ENCODE data around the gene ZDHHC8. TPM values are rescaled to one million over a fixed set of nuclear protein-coding genes. Genes with fewer than 3 reads are reported as not detected.

ZDHHC8 gene
- total and polyA plus RNA-seq, 9 donors, result 13.7 to 52.8 (median 41.5) TPM

DNA sequence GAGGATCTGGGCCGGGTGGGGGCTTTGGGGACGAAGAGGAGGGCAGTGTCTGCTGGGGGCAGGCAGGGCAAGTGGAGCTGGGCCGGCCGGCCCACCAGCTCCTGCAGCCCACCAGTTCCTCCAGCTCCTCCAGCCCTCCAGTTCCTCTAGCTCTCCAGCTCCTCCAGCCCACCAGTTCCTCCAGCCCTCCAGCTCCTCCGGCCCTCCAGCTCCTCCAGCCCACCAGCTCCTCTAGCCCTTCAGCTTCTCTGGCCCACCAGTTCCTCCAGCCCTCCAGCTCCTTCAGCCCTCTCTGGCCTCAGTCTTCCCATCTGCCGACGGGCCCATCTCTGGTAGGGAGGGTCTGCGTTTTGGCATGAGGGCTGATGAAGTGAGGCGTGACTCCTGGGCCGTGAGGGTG lies 28.4 kb downstream of the ZDHHC8 start:
- H3K4me1 ChIP-seq (ENCODE audit: control insufficient read depth, insufficient read depth, low read length), result peaks cover 21% of the 10 kb centered on the region
- H3K27me3 ChIP-seq (ENCODE audit: control insufficient read depth, insufficient read depth, low read length), result no peaks in the 10 kb centered on the region
- WGBS (ENCODE audit: insufficient coverage), result 70% methylated on average over 6 of the region's 10 CpGs
- DNase-seq, result no peak
- no peak overlapping the region for H3K4me3 ChIP-seq (ENCODE audit: low read length)
- no peaks in the 10 kb centered on the region for H3K9me3 ChIP-seq (replicated peaks; ENCODE audit: control insufficient read depth, low read depth, low read length)
- no peak overlapping the region for H3K27ac ChIP-seq (ENCODE audit: low read length)
- H3K36me3 ChIP-seq (ENCODE audit: control insufficient read depth, insufficient read depth, low read length), result no peaks in the 10 kb centered on the region

DNA sequence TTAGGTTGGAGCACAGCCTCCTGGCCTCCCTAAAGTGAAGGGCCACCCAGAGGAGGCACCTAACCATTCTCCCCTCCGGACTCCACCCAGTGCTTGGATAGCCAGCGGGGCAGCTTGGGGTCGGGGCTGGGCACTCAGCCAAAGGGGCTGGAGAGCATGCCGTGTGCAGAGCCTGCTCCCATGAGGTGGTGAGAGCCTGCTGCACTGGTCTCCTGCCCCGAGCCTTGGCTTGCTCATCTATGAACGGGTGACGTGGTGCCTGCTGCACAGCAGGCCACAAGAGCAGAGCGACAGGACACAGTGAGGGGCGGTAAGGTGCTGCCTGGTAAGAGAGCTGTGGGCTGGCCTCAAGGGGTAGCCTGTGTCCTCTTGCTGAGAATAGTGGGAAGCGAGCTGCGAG lies 33.3 kb downstream of the ZDHHC8 start:
- DNase-seq, result no peak
- Histone ChIP-seq H3K36me3 (ENCODE audit: control insufficient read depth, insufficient read depth, low read length) (no peaks in the 10 kb centered on the region), H3K4me1 (ENCODE audit: control insufficient read depth, insufficient read depth, low read length) (no peaks in the 10 kb centered on the region), H3K27ac (ENCODE audit: low read length) (no peak overlapping the region), H3K9me3 (replicated peaks; ENCODE audit: control insufficient read depth, low read depth, low read length) (no peaks in the 10 kb centered on the region), H3K4me3 (ENCODE audit: low read length) (no peak overlapping the region), H3K27me3 (ENCODE audit: control insufficient read depth, insufficient read depth, low read length) (no peaks in the 10 kb centered on the region)
- WGBS (ENCODE audit: insufficient coverage), result 59% methylated on average over 10 of the region's 11 CpGs

DNA sequence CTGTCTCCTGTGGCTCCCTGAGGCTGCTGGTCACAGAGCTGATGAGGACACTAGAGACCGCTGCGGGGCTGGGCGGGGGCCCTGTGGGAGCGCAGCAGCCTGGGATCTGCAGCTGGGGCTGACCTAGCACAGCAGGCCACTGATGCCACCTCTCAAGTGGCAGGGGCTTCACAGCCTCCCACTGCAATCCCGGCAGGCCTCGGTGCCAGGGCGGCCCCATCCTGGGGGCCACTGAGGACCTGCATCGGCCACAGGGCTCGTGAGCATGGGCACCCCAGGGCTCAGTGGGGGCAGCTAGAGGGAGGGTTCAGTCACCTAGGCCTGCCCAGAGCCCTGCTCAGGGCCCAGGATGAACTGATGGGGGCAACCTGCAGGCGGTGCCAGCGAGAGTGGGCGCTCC lies 33.8 kb downstream of the ZDHHC8 start:
- H3K27me3 ChIP-seq (ENCODE audit: control insufficient read depth, insufficient read depth, low read length), result no peaks in the 10 kb centered on the region
- no peaks in the 10 kb centered on the region for H3K9me3 ChIP-seq (replicated peaks; ENCODE audit: control insufficient read depth, low read depth, low read length)
- no peak overlapping the region for H3K27ac ChIP-seq (ENCODE audit: low read length)
- no peaks in the 10 kb centered on the region for H3K4me1 ChIP-seq (ENCODE audit: control insufficient read depth, insufficient read depth, low read length)
- no peak overlapping the region for H3K4me3 ChIP-seq (ENCODE audit: low read length)
- no peak for DNase-seq
- H3K36me3 ChIP-seq (ENCODE audit: control insufficient read depth, insufficient read depth, low read length), result no peaks in the 10 kb centered on the region
- 86% methylated on average over 12 of the region's 12 CpGs for WGBS (ENCODE audit: insufficient coverage)

DNA sequence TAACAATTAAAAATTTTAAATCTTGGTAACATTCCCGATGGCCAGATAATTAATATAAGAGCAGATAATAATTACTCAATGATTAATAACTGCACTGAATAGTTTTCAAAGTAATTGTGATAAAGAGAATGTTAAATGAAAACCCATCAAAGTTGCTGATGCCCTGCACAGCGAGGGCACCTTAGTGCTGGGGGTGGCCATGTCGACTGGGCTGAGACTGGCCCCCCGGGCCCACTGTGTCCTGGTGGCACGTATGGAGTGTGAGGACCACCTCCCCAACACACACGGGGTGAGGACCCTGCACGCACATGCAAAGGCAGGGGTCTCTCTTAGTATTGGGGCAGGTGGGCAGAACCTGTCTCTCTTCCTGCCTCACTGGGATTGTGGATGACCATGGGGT lies 34.3 kb downstream of the ZDHHC8 start:
- Histone ChIP-seq H3K36me3 (ENCODE audit: control insufficient read depth, insufficient read depth, low read length) (no peaks in the 10 kb centered on the region), H3K9me3 (replicated peaks; ENCODE audit: control insufficient read depth, low read depth, low read length) (no peaks in the 10 kb centered on the region), H3K4me3 (ENCODE audit: low read length) (no peak overlapping the region), H3K27me3 (ENCODE audit: control insufficient read depth, insufficient read depth, low read length) (no peaks in the 10 kb centered on the region), H3K27ac (ENCODE audit: low read length) (no peak overlapping the region), H3K4me1 (ENCODE audit: control insufficient read depth, insufficient read depth, low read length) (no peaks in the 10 kb centered on the region)
- 92% methylated on average over 4 of the region's 7 CpGs for WGBS (ENCODE audit: insufficient coverage)
- no peak for DNase-seq

DNA sequence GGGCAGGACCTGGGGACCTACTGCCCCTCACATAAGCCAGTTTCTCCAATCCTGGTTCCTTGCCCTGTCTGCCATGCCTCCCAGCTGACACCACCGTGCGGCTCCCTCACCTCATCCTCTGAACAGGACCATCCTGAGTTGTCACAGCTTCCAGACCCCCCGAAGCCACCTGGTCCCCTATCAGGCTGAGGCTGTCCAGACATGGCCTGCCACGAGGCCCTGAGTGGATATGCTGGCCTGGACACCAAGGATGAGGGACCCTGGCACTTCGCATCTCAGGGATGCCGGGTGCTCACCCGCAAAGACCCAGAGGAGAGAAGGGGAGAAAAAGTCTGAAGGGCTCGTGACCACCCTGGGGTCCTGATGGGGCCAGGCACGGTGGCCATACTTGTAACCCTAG lies 35.1 kb downstream of the ZDHHC8 start:
- no peak overlapping the region for H3K4me3 ChIP-seq (ENCODE audit: low read length)
- no peaks in the 10 kb centered on the region for H3K36me3 ChIP-seq (ENCODE audit: control insufficient read depth, insufficient read depth, low read length)
- DNase-seq, result no peak
- no peaks in the 10 kb centered on the region for H3K4me1 ChIP-seq (ENCODE audit: control insufficient read depth, insufficient read depth, low read length)
- 83% methylated on average over 9 of the region's 9 CpGs for WGBS (ENCODE audit: insufficient coverage)
- H3K9me3 ChIP-seq (replicated peaks; ENCODE audit: control insufficient read depth, low read depth, low read length), result no peaks in the 10 kb centered on the region
- H3K27me3 ChIP-seq (ENCODE audit: control insufficient read depth, insufficient read depth, low read length), result no peaks in the 10 kb centered on the region
- H3K27ac ChIP-seq (ENCODE audit: low read length), result no peak overlapping the region

DNA sequence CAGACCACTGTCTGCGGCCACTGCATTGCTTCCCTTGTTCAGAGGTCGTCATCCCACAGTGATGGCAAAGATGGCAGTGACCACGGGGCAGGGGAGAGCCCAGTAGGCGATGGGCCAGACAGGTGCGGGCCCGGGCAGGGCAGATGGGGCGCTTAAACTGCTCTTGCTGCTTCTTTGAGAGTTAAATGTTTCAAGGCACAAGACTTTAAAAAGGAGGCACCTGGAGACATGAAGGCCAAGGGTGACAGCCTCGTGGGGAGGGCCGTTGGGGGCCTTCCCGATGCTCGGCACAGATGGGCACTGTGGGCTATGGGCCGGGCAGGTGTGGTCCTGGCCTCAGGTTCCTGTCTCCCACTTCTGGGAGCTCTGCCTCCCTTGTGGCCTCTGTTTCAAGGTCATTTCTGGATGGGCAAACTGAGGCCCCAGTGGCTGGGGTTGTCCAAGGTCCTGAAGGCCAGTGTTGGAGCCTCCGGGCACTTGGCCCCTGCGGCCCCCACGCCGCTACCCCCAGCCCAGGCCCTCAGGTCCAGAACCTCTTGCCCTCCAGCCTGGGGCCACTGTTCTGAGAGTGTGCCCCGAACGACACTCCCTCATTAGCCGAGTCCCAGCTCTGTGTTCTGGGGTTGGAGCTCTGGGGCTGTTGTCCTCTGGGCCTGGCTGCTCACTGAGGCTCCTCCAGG lies 36.2 kb downstream of the ZDHHC8 start:
- Histone ChIP-seq H3K27me3 (ENCODE audit: control insufficient read depth, insufficient read depth, low read length) (no peaks in the 10 kb centered on the region), H3K36me3 (ENCODE audit: control insufficient read depth, insufficient read depth, low read length) (no peaks in the 10 kb centered on the region), H3K9me3 (replicated peaks; ENCODE audit: control insufficient read depth, low read depth, low read length) (no peaks in the 10 kb centered on the region), H3K27ac (ENCODE audit: low read length) (no peak overlapping the region), H3K4me1 (ENCODE audit: control insufficient read depth, insufficient read depth, low read length) (no peaks in the 10 kb centered on the region), H3K4me3 (ENCODE audit: low read length) (no peak overlapping the region)
- WGBS (ENCODE audit: insufficient coverage), result 76% methylated on average over 16 of the region's 19 CpGs
- no peak for DNase-seq

DNA sequence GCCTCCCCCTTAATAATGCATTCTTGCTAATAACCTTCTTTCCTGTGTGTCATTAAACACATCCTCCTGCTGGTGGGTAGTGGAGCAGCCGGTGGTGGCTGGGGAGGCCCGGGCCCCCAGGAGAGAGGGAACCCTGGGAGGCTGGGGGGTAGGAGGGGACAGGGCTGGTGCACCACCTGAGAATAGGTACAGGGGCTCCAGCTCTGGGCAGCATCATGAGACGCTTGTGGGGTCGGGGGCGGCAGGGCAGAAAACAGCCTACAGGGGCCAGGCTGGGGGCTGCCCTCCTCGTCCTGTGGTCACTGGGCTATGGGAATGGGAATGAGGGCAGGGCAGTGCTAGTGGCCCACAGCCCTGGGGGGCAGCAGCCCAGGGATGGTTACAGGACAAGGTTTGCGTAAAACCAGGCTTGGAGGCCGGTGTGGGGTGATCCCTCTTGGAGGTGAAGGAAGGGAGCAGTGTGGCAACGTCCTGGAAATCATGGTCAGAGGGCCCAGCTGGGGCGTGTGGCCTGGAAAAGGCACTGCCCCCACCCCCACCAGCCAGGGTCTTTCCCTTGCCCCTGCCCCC lies 37.7 kb downstream of the ZDHHC8 start:
- H3K36me3 ChIP-seq (ENCODE audit: control insufficient read depth, insufficient read depth, low read length), result no peaks in the 10 kb centered on the region
- WGBS (ENCODE audit: insufficient coverage), result 69% methylated on average over 9 of the region's 10 CpGs
- no peaks in the 10 kb centered on the region for H3K4me1 ChIP-seq (ENCODE audit: control insufficient read depth, insufficient read depth, low read length)
- H3K27me3 ChIP-seq (ENCODE audit: control insufficient read depth, insufficient read depth, low read length), result no peaks in the 10 kb centered on the region
- H3K27ac ChIP-seq (ENCODE audit: low read length), result no peak overlapping the region
- no peak for DNase-seq
- no peaks in the 10 kb centered on the region for H3K9me3 ChIP-seq (replicated peaks; ENCODE audit: control insufficient read depth, low read depth, low read length)
- no peak overlapping the region for H3K4me3 ChIP-seq (ENCODE audit: low read length)

DNA sequence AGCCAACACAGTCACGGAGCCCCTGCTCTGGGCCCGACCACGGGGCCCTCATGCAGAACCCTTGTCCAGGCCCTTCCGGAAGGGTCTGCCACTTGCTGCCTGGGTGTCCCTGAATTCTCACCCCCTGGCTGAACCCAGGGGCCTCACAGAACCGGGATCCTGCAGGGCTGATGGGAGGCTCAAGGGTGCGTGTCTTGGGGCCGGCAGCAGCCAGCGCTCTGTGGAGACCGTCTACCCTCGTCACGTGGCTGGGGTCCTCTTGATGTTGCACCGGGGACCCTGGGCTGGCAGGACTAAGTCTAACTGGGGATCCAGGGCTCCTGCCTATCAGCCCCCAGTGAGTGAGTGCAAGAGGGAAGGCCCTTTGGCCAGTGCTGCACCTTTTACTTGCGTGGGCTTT lies 38.6 kb downstream of the ZDHHC8 start:
- no peak for DNase-seq
- Histone ChIP-seq H3K4me3 (ENCODE audit: low read length) (no peak overlapping the region), H3K9me3 (replicated peaks; ENCODE audit: control insufficient read depth, low read depth, low read length) (no peaks in the 10 kb centered on the region), H3K27ac (ENCODE audit: low read length) (no peak overlapping the region), H3K27me3 (ENCODE audit: control insufficient read depth, insufficient read depth, low read length) (no peaks in the 10 kb centered on the region), H3K4me1 (ENCODE audit: control insufficient read depth, insufficient read depth, low read length) (no peaks in the 10 kb centered on the region), H3K36me3 (ENCODE audit: control insufficient read depth, insufficient read depth, low read length) (no peaks in the 10 kb centered on the region)
- 75% methylated on average over 13 of the region's 13 CpGs for WGBS (ENCODE audit: insufficient coverage)

DNA sequence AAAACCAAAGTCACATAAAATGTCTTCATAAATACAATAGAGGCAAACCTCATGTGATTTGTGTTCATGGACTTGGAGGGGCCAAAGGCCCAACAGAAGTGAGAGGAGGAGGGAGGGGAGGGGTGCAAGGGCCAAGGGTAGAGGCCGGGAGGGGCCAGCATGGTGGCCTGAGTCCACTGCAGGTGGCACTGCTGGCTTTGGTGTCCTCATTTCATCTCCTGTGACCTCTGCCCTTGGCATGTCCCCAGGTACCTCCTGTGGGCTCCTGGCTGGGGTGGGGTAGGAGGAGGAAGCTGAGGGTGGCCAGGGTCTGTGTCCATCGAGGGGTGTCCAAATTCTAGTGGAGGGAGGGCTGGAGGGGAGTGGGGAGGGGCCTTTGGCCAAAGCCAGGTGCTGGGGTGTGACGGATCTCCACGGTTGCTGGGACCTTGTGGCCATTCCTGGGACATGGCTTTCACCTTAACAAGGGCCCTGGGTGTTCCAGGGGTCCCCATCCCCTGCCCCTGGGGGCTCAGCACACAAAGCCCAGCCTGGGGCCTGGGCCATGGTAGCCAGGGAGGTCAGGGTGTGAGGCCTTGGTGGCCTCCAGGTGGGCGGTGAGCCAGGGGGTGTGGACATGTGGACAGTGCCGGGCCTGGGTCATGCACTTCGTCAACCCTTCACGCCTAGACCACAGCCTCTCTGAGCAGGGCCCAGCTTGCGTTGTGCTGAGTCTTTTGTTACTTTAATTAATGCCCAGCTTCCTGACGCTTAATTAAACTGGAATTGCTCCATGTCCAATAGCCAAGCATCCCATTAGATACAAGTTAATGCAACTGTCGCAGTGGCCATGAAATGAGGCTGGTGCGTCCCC lies 39.9 kb downstream of the ZDHHC8 start:
- no peak for DNase-seq
- no peaks in the 10 kb centered on the region for H3K9me3 ChIP-seq (replicated peaks; ENCODE audit: control insufficient read depth, low read depth, low read length)
- H3K27ac ChIP-seq (ENCODE audit: low read length), result no peak overlapping the region
- peaks cover 4% of the 10 kb centered on the region for H3K4me1 ChIP-seq (ENCODE audit: control insufficient read depth, insufficient read depth, low read length)
- no peaks in the 10 kb centered on the region for H3K36me3 ChIP-seq (ENCODE audit: control insufficient read depth, insufficient read depth, low read length)
- no peaks in the 10 kb centered on the region for H3K27me3 ChIP-seq (ENCODE audit: control insufficient read depth, insufficient read depth, low read length)
- no peak overlapping the region for H3K4me3 ChIP-seq (ENCODE audit: low read length)
- WGBS (ENCODE audit: insufficient coverage), result 94% methylated on average over 9 of the region's 12 CpGs

DNA sequence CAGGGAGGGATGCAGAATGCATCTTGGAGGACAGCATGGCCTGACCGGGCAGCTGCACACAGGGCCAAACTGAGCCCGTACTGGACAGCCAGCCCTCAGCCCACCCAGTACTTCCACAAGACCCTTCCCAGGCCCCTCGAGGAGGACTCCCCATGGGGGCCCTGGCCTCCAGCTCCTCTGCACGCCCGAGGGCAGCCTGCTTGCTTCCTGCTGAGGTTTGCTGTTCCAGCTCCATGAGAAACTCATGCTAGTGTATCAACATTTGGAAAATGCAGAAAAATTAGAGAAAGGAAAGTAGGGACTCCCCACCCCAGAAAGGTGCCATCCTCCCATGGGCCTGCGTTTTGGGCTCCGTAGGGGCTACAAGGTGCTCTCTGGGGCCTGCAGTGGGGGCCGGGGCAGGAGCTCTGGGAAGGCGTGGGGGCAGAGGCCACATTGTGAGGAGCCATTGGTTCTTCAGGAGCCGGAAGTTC lies 40.6 kb downstream of the ZDHHC8 start:
- Histone ChIP-seq H3K36me3 (ENCODE audit: control insufficient read depth, insufficient read depth, low read length) (no peaks in the 10 kb centered on the region), H3K4me1 (ENCODE audit: control insufficient read depth, insufficient read depth, low read length) (peaks cover 11% of the 10 kb centered on the region), H3K27me3 (ENCODE audit: control insufficient read depth, insufficient read depth, low read length) (no peaks in the 10 kb centered on the region), H3K4me3 (ENCODE audit: low read length) (no peak overlapping the region), H3K27ac (ENCODE audit: low read length) (no peak overlapping the region), H3K9me3 (replicated peaks; ENCODE audit: control insufficient read depth, low read depth, low read length) (no peaks in the 10 kb centered on the region)
- no peak for DNase-seq
- WGBS (ENCODE audit: insufficient coverage), result 83% methylated on average over 3 of the region's 10 CpGs
